HG02798 (cell line): ENCODE results near the gene UGT3A1.

Source experiments
- ATAC-seq: cut with Tn5 transposase; IDR thresholded peaks from one replicate; pipeline ENCODE4 v1.9.1; 2021; ENCODE audit warnings: mild to moderate bottlenecking; ENCODE audit not compliant: unreplicated experiment, poor library complexity

The UGT3A1 gene

DNA sequence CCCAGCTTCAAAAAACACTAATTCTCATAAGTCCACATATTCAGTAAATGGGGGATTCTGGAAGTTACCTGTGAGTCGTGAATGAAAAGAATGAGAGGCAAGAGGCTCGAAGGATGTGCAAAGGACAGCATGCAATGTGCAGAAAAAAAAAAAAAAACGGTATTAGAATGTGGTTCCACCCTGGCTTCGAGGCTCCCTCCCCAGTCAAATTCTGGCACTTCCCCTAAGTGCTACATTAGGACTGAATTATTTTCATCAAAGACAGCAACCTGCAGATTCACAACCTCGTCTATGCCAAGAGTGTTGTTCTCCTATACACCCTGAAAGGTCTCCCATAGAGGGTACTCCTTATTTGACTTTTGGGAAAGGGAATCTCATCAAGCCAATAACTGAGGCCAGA lies 69.3 kb downstream of the UGT3A1 start:
- ATAC-seq, result no peak

- ATAC-seq, result no peak
Observed at GRCh38 chr5:35920890-35921289, 70.3 kb downstream of the UGT3A1 start.

GRCh38 chr5:35919191-35919590 lies 72.0 kb downstream of the UGT3A1 start:
- no peak for ATAC-seq

GRCh38 chr5:35908814-35909213 lies 82.4 kb downstream of the UGT3A1 start:
- ATAC-seq, result no peak

- ATAC-seq, result no peak
Observed at GRCh38 chr5:35908228-35908627, 83.0 kb downstream of the UGT3A1 start.

DNA sequence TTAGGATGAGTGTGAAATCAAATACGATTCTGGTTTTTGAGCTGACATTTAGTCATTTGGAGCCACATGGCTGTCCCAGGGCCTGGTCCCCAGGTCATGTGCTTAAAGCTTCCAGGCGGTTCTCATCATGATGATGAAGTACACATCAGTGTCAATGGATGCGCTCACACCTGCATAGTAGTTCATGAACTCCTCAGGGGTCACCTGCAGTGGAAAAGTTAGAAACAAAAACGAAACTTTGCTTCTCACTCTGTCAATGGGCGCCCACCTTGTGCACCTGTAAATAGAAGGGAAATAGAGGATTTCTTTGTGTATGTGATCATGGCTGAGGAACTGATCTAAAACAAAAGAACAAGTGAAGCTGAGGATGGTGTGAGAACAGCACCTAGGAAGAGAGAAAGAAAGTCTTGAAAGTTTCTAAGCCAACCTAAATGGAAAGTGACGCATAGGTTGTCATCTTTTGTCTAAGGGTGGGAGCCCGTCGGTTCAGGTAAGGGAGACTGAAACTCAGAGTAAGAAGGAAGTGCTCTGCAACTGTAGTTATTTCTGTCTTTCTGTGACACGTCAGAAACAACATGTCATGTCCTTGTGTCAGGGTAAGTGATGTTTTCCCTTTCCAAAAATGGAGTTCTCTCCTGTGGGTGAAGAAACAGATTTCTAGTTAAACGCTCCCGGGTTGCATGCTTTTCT lies 86.6 kb downstream of the UGT3A1 start:
- ATAC-seq, result peak; percentile 60

- no peak for ATAC-seq
Observed at GRCh38 chr5:35903631-35904203, 87.5 kb downstream of the UGT3A1 start.

- peak; percentile 62 for ATAC-seq
Observed at GRCh38 chr5:35902046-35902672, 89.0 kb downstream of the UGT3A1 start.
